ENCODE results near the gene AIFM2. TPM values are rescaled to one million over a fixed set of nuclear protein-coding genes. Genes with fewer than 3 reads are reported as not detected.
A peak's percentile ranks its signal among the peaks of the same experiment; 100 is the strongest.

AIFM2 gene
- total and polyA plus RNA-seq, 2 of the 13 experiments (the other 11 are each of a cell fraction or from before 2014, with no cell fraction given) = 20.3 to 29.5 TPM

GRCh38 chr10:70130878-70131559 is 1.6 kb downstream of the AIFM2 start (continued):
- TF ChIP-seq DNMT3B (CRISPR knock-in tag; conservative IDR thresholded peaks at IDR 0.05) (no peak), SYNCRIP (IDR thresholded peaks at IDR 0.05; ENCODE audit: insufficient read depth, low read depth, low read length) (no peak), ZNF780A (CRISPR knock-in tag; IDR thresholded peaks at IDR 0.05) (no peak), CENPT (CRISPR knock-in tag; IDR thresholded peaks at IDR 0.05; ENCODE audit: low read depth) (no peak), PHB2 (IDR thresholded peaks at IDR 0.05; ENCODE audit: partially characterized antibody) (no peak), KDM5B (CRISPR knock-in tag; IDR thresholded peaks at IDR 0.05; ENCODE audit: borderline replicate concordance) (no peak), IRF2 (CRISPR knock-in tag; IDR thresholded peaks at IDR 0.05) (no peak), SNRNP70 (IDR thresholded peaks at IDR 0.05; ENCODE audit: low read depth, low read length) (no peak), ZNF225 (CRISPR knock-in tag; IDR thresholded peaks at IDR 0.05) (no peak), TAF15 (IDR thresholded peaks at IDR 0.05; ENCODE audit: low read depth, low read length, poor library complexity, severe bottlenecking) (no peak), ZNF343 (CRISPR knock-in tag; IDR thresholded peaks at IDR 0.05) (no peak), KAT8 (CRISPR knock-in tag; IDR thresholded peaks at IDR 0.05) (peak; percentile 32), ZNF333 (CRISPR knock-in tag; IDR thresholded peaks at IDR 0.05; ENCODE audit: borderline replicate concordance) (no peak), RAD21 (CRISPR knock-in tag; IDR thresholded peaks at IDR 0.05) (no peak), THRA (CRISPR knock-in tag; IDR thresholded peaks at IDR 0.05; ENCODE audit: borderline replicate concordance) (peak; percentile 30; the same call in 1 of the 2 replicates), ZC3H13 (CRISPR knock-in tag; IDR thresholded peaks at IDR 0.05) (no peak), FUBP1 (CRISPR knock-in tag; IDR thresholded peaks at IDR 0.05; ENCODE audit: borderline replicate concordance) (no peak), POLR2AphosphoS2 (IDR thresholded peaks at IDR 0.05; ENCODE audit: low read depth, low read length) (peak; percentile 62; the same call in 1 of the 2 replicates), ELF3 (CRISPR knock-in tag; IDR thresholded peaks at IDR 0.05) (peak; percentile 83), SMARCC2 (IDR thresholded peaks at IDR 0.05) (no peak), HDAC6 (IDR thresholded peaks at IDR 0.05; ENCODE audit: low read depth, low read length) (no peak), SRSF4 (IDR thresholded peaks at IDR 0.05; ENCODE audit: low read depth, low read length, poor library complexity, severe bottlenecking) (no peak), U2AF2 (IDR thresholded peaks at IDR 0.05; ENCODE audit: low read depth, low read length) (no peak), PLRG1 (conservative IDR thresholded peaks at IDR 0.05) (no peak), ZNF33A (CRISPR knock-in tag; IDR thresholded peaks at IDR 0.05; ENCODE audit: borderline replicate concordance) (no peak), ZMAT5 (CRISPR knock-in tag; IDR thresholded peaks at IDR 0.05; ENCODE audit: borderline replicate concordance, low read depth) (no peak), ZNF3 (CRISPR knock-in tag; IDR thresholded peaks at IDR 0.05) (no peak), POLR2AphosphoS5 (IDR thresholded peaks at IDR 0.05; ENCODE audit: low read depth, low read length) (no peak), ZNF432 (CRISPR knock-in tag; IDR thresholded peaks at IDR 0.05; ENCODE audit: borderline replicate concordance) (no peak), MAFK (conservative IDR thresholded peaks at IDR 0.05 in 1 of 2, IDR thresholded peaks at IDR 0.05 in 1 of 2; ENCODE audit: low read length in 2 of 2) (no peak)

All from HepG2 (cell line).